CD4-positive, alpha-beta T cell (primary cell): ENCODE measurements around the gene RNF220. TPM values are rescaled to one million over a fixed set of nuclear protein-coding genes. Genes with fewer than 3 reads are reported as not detected.
"Not testable (repeated sequence)": the region's sequence is repeated elsewhere in the genome, so short reads cannot be mapped to it uniquely, and the experiment has no call there.

ENCODE experiments used
- ATAC-seq: fragments of 200-7000 bp; cut with Tn5 transposase; one replicate; pipeline ENCODE4 v1.10.0; 2022; ENCODE audit warnings: mild to moderate bottlenecking; ENCODE audit not compliant: poor library complexity
- CTCF ChIA-PET: fragments of 350-600 bp; sonication (Branson Sonifier 250); formaldehyde crosslinking; loops from one replicate; lab custom pipeline; 2021; ENCODE audit warnings: antibody characterized with exemption, inconsistent platforms; lab: Charles Lee
- POLR2A ChIA-PET: fragments of 350-600 bp; sonication (Branson Sonifier 250); formaldehyde crosslinking; loops from one replicate; lab custom pipeline; 2021; ENCODE audit warnings: antibody characterized with exemption, inconsistent platforms; lab: Charles Lee
- DNase-seq, 14 experiments: peaks; one replicate each; pipeline ENCODE4 v3.0.0-alpha.2; 2013 to 2020; ENCODE audit warnings: mixed read lengths in 2 of 14
- H3K27ac ChIP-seq, 2 donors: one replicate each; pipeline versions ENCODE4 v1.5.1 to v1.7.0; 2013; ENCODE audit warnings: low read length in 2 of 2, low read depth in 1 of 2, mild to moderate bottlenecking in 1 of 2
- H3K27me3 ChIP-seq, 2 experiments: 1 replicate in 1 of 2; 2 replicates in 1 of 2; pipeline versions ENCODE4 v1.6.1 to v1.7.0; 2013; ENCODE audit warnings: low read length in 2 of 2, control low read depth in 1 of 2, mild to moderate bottlenecking in 1 of 2, moderate library complexity in 1 of 2; ENCODE audit not compliant: insufficient read depth in 2 of 2, control insufficient read depth in 1 of 2
- H3K36me3 ChIP-seq: one replicate; pipeline ENCODE4 v1.6.1; 2013; ENCODE audit warnings: low read length, control low read depth; ENCODE audit not compliant: insufficient read depth
- H3K4me1 ChIP-seq: one replicate; pipeline ENCODE4 v1.6.1; 2013; ENCODE audit warnings: low read length, control low read depth; ENCODE audit not compliant: insufficient read depth
- H3K4me3 ChIP-seq: one replicate; pipeline ENCODE4 v1.5.1; 2013; ENCODE audit warnings: mild to moderate bottlenecking, low read length, moderate library complexity
- H3K9me3 ChIP-seq, 2 experiments: 1 replicate in 1 of 2; 2 replicates in 1 of 2; pipeline versions ENCODE4 v1.6.1 to v1.7.0; 2013; ENCODE audit warnings: low read length in 2 of 2, mild to moderate bottlenecking in 2 of 2, control low read depth in 1 of 2, moderate library complexity in 1 of 2; ENCODE audit not compliant: control insufficient read depth in 1 of 2, insufficient read depth in 1 of 2
- H3K27ac Mint-ChIP-seq: one replicate; pipeline ENCODE4 v1.8.0; 2020; ENCODE audit warnings: mixed read lengths
- H3K27me3 Mint-ChIP-seq: one replicate; pipeline ENCODE4 v1.8.0; 2021; ENCODE audit warnings: mixed read lengths
- H3K36me3 Mint-ChIP-seq: one replicate; pipeline ENCODE4 v1.8.0; 2021; ENCODE audit warnings: low read depth, mixed read lengths
- H3K4me1 Mint-ChIP-seq: one replicate; pipeline ENCODE4 v1.8.0; 2021; ENCODE audit warnings: low read depth, mixed read lengths
- H3K4me3 Mint-ChIP-seq: one replicate; pipeline ENCODE4 v1.8.0; 2020; ENCODE audit warnings: mild to moderate bottlenecking, mixed read lengths
- H3K9me3 Mint-ChIP-seq: one replicate; pipeline ENCODE4 v1.8.0; 2020; ENCODE audit warnings: mixed read lengths
- CTCF ChIP-seq: fragments of 200-600 bp; IDR thresholded peaks from one replicate; pipeline ENCODE4 v1.8.0; 2022; ENCODE audit warnings: antibody characterized with exemption, mild to moderate bottlenecking
- intact Hi-C, 2 experiments: fragments of 100-400 bp; cut with DNase I in 1 of 2; cut with micrococcal nuclease in 1 of 2; formaldehyde crosslinking; loops; one replicate each; pipeline versions ENCODE4 v1.15.1 to v1.9.0; 2023 to 2025; cut with DNase I, micrococcal nuclease
- total RNA-seq, 174 experiments: library from RNA in 2 of 174; stranded (reverse) in 2 of 174; gene quantifications; one replicate each; pipeline ENCODE4 v1.2.3 and lab custom pipeline; 2021 to 2026

Gene RNF220
- total RNA-seq, 2 experiments from 2014 or later: 76.0 to 77.9 TPM

GRCh38 chr1:44559330-44559729 is 154.3 kb downstream of the RNF220 start:
- no peak overlapping the region for H3K27ac ChIP-seq
- Mint-ChIP-seq H3K27me3 (no peaks in the 10 kb centered on the region), H3K9me3 (no peaks in the 10 kb centered on the region), H3K36me3 (no peaks in the 10 kb centered on the region), H3K4me3 (no peak overlapping the region), H3K4me1 (no peaks in the 10 kb centered on the region), H3K27ac (no peak overlapping the region)
- H3K36me3 ChIP-seq: no peaks in the 10 kb centered on the region
- CTCF ChIA-PET: no interaction called here
- ATAC-seq (no peak), DNase-seq (no peak)
- POLR2A ChIA-PET: no interaction called here
- TF ChIP-seq CTCF: no peak
- H3K4me1 ChIP-seq: no peaks in the 10 kb centered on the region
- no peaks in the 10 kb centered on the region for H3K9me3 ChIP-seq
- peaks cover 0 to 4% of the 10 kb centered on the region in 2 experiments for H3K27me3 ChIP-seq
- intact Hi-C loops: no loop called here
- H3K4me3 ChIP-seq: no peak overlapping the region

DNA sequence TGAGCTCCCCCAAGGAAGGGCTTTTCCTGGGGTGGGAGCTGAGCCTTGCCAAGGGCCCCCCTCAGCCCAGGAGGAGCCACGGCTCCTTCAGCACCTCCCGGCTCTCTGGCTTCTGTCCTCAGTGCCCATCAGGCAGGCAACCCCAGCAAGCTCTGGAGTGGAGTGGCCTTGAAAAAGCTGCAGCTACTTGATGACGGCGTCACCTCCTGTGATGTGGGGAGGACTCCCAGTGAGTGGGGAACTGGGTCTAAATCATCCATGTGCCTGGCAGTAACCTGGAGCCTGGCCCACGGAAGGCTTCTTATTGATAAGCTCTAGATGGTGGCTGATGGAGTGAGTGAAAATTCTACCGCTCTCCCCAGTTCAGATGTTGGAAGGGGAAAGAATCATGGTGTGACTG is 154.9 kb downstream of the RNF220 start:
- ChIA-PET POLR2A (no interaction called here), CTCF (no interaction called here)
- intact Hi-C loops: no loop called here
- no peak for ATAC-seq
- Mint-ChIP-seq H3K4me1 (no peaks in the 10 kb centered on the region), H3K9me3 (no peaks in the 10 kb centered on the region), H3K36me3 (no peaks in the 10 kb centered on the region), H3K27me3 (no peaks in the 10 kb centered on the region), H3K4me3 (no peak overlapping the region), H3K27ac (no peak overlapping the region)
- H3K9me3 ChIP-seq: no peaks in the 10 kb centered on the region
- TF ChIP-seq CTCF: no peak
- no peaks in the 10 kb centered on the region for H3K4me1 ChIP-seq
- DNase-seq: no peak
- no peak overlapping the region for H3K4me3 ChIP-seq
- no peaks in the 10 kb centered on the region for H3K36me3 ChIP-seq
- no peak overlapping the region for H3K27ac ChIP-seq
- H3K27me3 ChIP-seq: peaks cover 0 to 4% of the 10 kb centered on the region in 2 experiments

GRCh38 chr1:44560696-44561095 is 155.6 kb downstream of the RNF220 start:
- ATAC-seq, POLR2A ChIA-PET, H3K4me3 Mint-ChIP-seq: not testable (repeated sequence)

DNA sequence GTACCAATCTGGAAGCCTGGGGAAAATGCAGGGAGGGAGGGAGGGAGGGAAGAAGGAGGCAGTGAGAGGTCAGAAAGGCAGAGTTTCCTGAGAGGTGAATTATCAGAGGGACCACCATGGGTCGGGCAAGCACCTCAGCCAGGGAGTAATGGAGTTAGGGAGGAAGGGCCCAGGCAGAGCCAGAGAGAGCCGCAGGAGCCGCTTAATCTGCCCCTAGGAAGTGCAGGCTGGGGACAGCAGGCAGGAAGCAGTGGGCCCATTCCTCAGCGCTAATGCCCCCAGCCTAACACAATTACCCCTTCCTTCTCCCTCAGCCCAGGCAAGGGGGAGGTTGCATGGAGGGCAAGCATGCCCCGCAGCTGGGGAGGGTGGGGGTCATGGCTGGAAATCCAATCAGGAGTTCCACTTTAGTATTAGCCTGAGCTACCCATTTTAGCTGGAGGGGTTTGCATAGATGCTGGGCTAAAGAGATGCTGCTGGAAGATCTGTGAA is 160.2 kb downstream of the RNF220 start:
- Histone ChIP-seq H3K27me3 (no peaks in the 10 kb centered on the region), H3K4me3 (no peak overlapping the region), H3K27ac (no peak overlapping the region), H3K4me1 (no peaks in the 10 kb centered on the region), H3K9me3 (no peaks in the 10 kb centered on the region), H3K36me3 (no peaks in the 10 kb centered on the region)
- CTCF ChIA-PET: no interaction called here
- intact Hi-C loops: no loop called here
- H3K9me3 Mint-ChIP-seq: no peaks in the 10 kb centered on the region
- no peak for DNase-seq
- TF ChIP-seq CTCF: no peak
- H3K36me3 Mint-ChIP-seq: no peaks in the 10 kb centered on the region
- ATAC-seq: no peak
- POLR2A ChIA-PET: no interaction called here
- H3K27me3 Mint-ChIP-seq: peaks cover 10% of the 10 kb centered on the region
- no peak overlapping the region for H3K27ac Mint-ChIP-seq
- no peaks in the 10 kb centered on the region for H3K4me1 Mint-ChIP-seq
- no peak overlapping the region for H3K4me3 Mint-ChIP-seq

More at GRCh38 chr1:44560696-44561095, 155.6 kb downstream of the RNF220 start:
- H3K36me3 Mint-ChIP-seq, H3K27me3 Mint-ChIP-seq, H3K27me3 ChIP-seq, H3K27ac Mint-ChIP-seq, intact Hi-C loops, H3K27ac ChIP-seq, H3K9me3 Mint-ChIP-seq, H3K36me3 ChIP-seq, H3K4me1 Mint-ChIP-seq, H3K9me3 ChIP-seq, H3K4me1 ChIP-seq, H3K4me3 ChIP-seq: not testable (repeated sequence)
- DNase-seq: peak in 1 of 14 experiments; percentile 16
- CTCF ChIA-PET: interaction anchor here (0.9 kb wide), 1 partner anchor 92 kb away, joined by 3 read pairs; no protein-coding TSS in a partner anchor
